BJ (cell line): ENCODE results near the gene ANO2. TPM values are rescaled to one million over a fixed set of nuclear protein-coding genes. Genes with fewer than 3 reads are reported as not detected.

Experiments used
- CTCF ChIA-PET: fragments of 350-600 bp; formaldehyde crosslinking; extraction: SDS; loops from one replicate; lab custom pipeline; 2021; ENCODE audit warnings: antibody characterized with exemption, inconsistent platforms; lab: Yijun Ruan, JAX
- POLR2A ChIA-PET: fragments of 300-600 bp; sonication (Branson Sonifier 250); formaldehyde crosslinking; extraction: SDS; loops from one replicate; lab custom pipeline; 2021; ENCODE audit warnings: antibody characterized with exemption; lab: Charles Lee
- DNase-seq: peaks from one replicate; pipeline ENCODE4 v3.0.0-alpha.2; 2011; ENCODE audit warnings: low read depth
- H3K27me3 ChIP-seq: 2 replicates; pipeline ENCODE4 v1.6.0; 2011; ENCODE audit warnings: low read length; ENCODE audit not compliant: control insufficient read depth, insufficient read depth
- H3K36me3 ChIP-seq: 2 replicates; pipeline ENCODE4 v1.5.1; 2011; ENCODE audit warnings: low read length; ENCODE audit not compliant: control insufficient read depth, insufficient read depth
- H3K4me3 ChIP-seq: 2 replicates; pipeline ENCODE4 v1.5.1; 2011; ENCODE audit warnings: low read depth, mild to moderate bottlenecking, control low read depth, low read length
- polyA plus RNA-seq: library from polyadenylated mRNA; depleted of rRNA; stranded (reverse); fragments of >200 nt; gene quantifications from 2 replicates; pipeline ENCODE4 v1.2.3, GENCODE V29; 2011
- TF ChIP-seq, protein P1 (sequence below): IDR thresholded peaks from 2 replicates; pipeline ENCODE4 v1.5.1; 2011; ENCODE audit warnings: low read depth, mild to moderate bottlenecking, control low read depth, inconsistent platforms, low read length, moderate library complexity; ENCODE audit not compliant: insufficient read depth

The ANO2 gene
- polyA plus RNA-seq, 1 experiment, result 0.10 TPM

DNA sequence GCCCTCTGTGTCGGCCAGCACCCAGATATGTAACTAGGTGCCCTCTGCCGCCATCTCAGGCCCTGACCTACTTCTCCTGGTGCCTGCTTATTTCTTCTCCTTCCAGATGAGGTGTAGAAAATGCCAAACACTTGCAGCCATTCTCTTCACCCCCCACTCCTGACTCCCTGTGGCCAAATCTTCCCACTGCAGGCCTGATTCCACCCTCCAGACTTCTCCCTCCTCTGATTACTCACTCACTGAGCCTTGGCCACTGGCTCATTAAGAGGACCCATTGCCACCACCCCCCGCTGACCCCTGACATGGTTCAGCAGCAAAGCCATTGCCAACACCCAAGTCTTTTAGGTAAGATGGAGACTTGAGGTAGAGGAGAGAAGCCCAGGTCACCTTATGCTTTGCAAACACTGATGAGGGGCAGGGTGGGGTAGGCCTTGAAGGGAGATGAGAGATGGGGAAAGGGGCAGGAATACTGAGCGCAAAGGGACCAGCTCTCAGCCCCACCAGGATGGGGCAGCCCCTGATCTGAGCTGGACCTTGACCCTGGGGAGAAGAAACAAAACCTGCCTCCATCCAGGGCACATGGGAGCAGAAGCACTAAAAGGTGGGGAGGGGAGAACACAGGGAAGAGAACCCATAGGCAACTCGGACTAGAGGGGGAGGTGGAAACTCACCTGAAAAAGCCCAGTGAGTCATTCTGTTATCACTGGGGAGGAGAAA is 25.1 kb upstream of the ANO2 start:
- Histone ChIP-seq H3K36me3 (no peaks in the 10 kb centered on the region), H3K27me3 (peaks cover 8% of the 10 kb centered on the region), H3K4me3 (no peak overlapping the region)
- ChIA-PET POLR2A (no interaction called here), CTCF (interaction anchor here (1.5 to 1.6 kb wide), 2 partner anchors 18 to 69 kb away, joined by 3 read pairs; no protein-coding TSS in a partner anchor)
- TF ChIP-seq, protein P1, sequence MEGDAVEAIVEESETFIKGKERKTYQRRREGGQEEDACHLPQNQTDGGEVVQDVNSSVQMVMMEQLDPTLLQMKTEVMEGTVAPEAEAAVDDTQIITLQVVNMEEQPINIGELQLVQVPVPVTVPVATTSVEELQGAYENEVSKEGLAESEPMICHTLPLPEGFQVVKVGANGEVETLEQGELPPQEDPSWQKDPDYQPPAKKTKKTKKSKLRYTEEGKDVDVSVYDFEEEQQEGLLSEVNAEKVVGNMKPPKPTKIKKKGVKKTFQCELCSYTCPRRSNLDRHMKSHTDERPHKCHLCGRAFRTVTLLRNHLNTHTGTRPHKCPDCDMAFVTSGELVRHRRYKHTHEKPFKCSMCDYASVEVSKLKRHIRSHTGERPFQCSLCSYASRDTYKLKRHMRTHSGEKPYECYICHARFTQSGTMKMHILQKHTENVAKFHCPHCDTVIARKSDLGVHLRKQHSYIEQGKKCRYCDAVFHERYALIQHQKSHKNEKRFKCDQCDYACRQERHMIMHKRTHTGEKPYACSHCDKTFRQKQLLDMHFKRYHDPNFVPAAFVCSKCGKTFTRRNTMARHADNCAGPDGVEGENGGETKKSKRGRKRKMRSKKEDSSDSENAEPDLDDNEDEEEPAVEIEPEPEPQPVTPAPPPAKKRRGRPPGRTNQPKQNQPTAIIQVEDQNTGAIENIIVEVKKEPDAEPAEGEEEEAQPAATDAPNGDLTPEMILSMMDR, result no peak
- DNase-seq, result no peak

DNA sequence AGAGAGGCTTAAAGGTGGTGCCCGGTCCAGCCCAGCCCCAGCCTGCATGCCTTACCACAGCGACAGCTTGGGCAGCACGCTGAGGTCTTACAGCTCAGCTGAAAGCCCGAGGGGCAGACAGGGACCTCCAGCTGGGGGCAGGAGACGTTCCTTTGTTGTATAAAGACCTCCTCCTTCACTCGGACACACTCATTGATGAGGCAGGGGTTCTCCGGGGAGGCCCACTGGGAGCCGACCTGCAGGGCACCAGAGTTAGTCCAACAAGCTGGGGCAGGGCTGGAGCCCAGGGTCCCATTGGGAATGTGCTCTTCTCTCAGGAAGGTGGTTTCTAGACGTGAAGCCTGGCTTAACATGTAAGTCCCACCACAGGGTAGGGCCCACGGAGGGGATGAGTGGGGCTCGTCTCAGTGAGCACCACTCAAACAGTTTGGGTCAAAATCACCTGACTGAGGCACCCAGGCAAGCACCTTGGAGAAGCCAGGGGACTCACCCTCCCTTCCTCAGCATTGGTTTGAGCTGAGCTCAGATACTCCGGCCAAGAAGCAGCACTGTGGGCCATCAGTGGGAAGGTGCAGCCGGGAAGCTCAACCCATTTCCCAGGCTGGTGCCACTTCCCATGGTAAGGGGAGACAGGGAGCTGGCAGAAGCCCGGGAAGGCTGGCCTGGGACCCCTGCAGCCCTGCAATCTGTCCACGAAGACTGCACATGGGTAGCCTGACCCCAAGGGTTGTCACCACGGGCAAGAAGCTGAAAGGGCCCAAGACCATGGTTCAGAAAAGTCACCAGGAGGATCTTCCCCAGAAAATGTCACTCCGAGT is 24.3 kb upstream of the ANO2 start:
- Histone ChIP-seq H3K4me3 (no peak overlapping the region), H3K27me3 (peaks cover 4% of the 10 kb centered on the region), H3K36me3 (no peaks in the 10 kb centered on the region)
- no peak for DNase-seq
- ChIA-PET CTCF (interaction anchor here (1.5 to 1.6 kb wide), 2 partner anchors 19 to 70 kb away, joined by 3 read pairs; no protein-coding TSS in a partner anchor), POLR2A (no interaction called here)
- TF ChIP-seq, protein P1, result no peak

GRCh38 chr12:5967645-5968415 is 22.8 kb upstream of the ANO2 start:
- Histone ChIP-seq H3K27me3 (peaks cover 4% of the 10 kb centered on the region), H3K36me3 (no peaks in the 10 kb centered on the region), H3K4me3 (no peak overlapping the region)
- ChIA-PET POLR2A (no interaction called here), CTCF (interaction anchor here (0.6 to 1.6 kb wide), 3 partner anchors 14 to 20 kb away, joined by 4 to 10 read pairs (median 6); no protein-coding TSS in a partner anchor)
- no peak for DNase-seq
- TF ChIP-seq, protein P1, result no peak

DNA sequence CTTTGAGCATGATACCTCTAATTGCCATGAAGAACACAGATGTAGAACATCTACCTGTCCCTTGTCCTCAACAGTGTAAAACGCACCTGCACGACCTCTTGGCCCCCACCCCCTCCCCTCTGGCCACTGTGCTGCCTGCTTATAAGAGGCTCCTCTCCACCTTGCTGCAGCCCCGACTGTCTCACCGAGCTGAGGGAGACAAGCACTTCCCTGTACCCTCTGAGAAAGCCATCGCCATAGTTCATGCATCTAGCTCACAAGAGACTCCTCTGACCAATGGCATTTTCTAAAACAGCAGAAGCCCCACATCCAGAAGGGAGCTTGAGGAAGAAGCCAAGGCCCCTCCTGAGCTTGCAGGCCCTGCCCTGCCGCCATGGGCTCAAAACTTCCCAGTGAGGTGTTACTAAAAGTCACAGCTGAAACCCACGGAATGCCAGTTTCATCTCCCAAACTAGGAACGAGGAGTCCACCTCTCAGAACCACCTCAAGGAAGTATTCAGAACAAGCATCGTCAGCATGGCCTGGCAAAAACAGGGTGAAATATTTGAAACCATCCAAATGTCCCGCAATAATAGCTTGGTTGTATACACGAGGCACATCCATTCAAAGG is 21.5 kb upstream of the ANO2 start:
- no peak overlapping the region for H3K4me3 ChIP-seq
- H3K36me3 ChIP-seq, result no peaks in the 10 kb centered on the region
- TF ChIP-seq, protein P1, result no peak
- ChIA-PET POLR2A (interaction anchor here (0.6 kb wide), 1 partner anchor 235 kb away, joined by 3 read pairs; no protein-coding TSS in a partner anchor), CTCF (interaction anchor here (0.6 to 1.9 kb wide), 14 partner anchors 8 to 318 kb away, joined by 3 to 10 read pairs (median 5); no protein-coding TSS in a partner anchor)
- no peaks in the 10 kb centered on the region; the same call in none of the 2 replicates for H3K27me3 ChIP-seq
- DNase-seq, result no peak
